Fibroblast of gingiva (primary cell): Measurements from ENCODE around the gene RENBP.

Source experiments
- DNase-seq: peaks from one replicate; pipeline ENCODE4 v3.0.0-alpha.2; 2011; ENCODE audit warnings: low read depth

The RENBP gene

DNA sequence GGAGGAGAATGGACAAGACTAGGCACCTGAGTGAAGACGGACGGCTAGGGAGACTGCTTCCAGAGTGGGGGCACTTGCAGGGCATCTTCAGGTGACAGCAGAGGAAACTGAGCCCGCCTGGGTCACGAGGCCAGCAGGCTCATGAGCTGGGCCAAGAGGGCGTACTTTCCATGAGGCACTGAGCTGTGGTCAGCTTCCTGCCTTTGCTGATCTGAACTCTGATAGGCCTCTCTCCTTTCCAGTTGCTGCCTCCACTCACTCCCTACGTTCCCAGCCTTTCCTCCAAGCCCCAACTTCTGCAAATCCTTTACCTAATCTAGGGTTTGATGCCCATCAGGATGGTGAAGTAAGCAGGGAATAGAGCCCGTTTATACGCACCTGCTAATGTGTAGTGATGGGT is 57.1 kb downstream of the RENBP start:
- DNase-seq: no peak

- DNase-seq: no peak
Measured at GRCh38 chrX:153886915-153887314, 57.5 kb downstream of the RENBP start.

DNA sequence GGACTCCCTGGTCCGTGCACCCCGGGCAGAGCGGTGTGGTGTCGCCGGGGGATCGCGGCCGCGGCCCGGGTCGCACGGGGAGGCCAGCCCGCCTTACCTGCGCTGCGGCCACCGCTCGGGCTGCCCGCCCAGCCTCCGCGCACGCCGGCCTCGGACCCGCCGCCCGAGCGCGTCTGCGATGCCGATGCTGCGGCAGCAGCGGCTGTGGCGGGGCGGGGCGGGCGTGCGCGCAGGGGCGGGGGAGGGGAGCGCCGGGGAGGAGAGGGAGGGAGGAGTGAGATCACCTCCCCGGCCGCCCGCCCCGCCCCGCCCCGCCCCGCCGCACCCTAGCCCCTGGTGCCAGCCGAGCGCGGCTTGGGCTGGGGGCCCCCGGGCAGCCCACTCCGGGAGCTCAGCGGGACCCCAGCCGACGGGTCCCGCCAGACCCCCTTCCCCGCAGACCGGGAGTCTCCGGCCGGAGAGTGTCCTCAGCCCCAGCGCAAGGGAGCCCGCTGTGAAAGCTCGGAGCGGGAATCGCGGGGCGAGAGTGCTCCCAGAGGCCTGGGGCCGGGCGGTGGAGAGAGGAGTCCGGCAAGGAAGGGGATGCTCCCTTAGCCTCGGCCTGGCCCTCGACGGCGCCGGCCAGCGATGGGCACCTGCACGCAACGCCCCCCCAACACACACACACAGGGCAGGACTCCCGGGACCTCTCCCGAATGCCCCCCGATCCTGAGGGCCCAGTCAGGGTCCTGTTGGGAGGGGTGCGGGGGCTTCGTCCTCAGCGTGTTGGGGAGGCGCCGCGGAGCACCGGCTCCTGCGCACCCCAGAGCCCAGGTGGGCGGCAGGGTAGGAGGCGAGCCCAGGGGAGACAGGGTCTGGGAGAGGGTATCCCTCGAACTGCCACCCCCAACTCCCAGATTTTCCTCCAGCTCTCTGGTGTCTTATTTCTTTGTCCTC is 58.2 kb downstream of the RENBP start, which contains the start of gene L1CAM:
L1CAM (minus strand) TSS at position 206 of the 936 bp plus-strand sequence. CDS start 10,337 bp downstream, outside the sequence.
- DNase-seq: no peak
